ENCODE results near the gene PLCG2.

- no peak for TF ChIP-seq CTCF (IDR thresholded peaks at IDR 0.05; ENCODE audit: insufficient read depth, low read length, poor library complexity, severe bottlenecking)
- TF ChIP-seq EZH2phosphoT487 (conservative IDR thresholded peaks at IDR 0.05; ENCODE audit: low read length): no peak
Measured at GRCh38 chr16:81842564-81843242, 63.6 kb downstream of the PLCG2 start.
